HepG2 (cell line): ENCODE data around the gene ATG4B. TPM values are rescaled to one million over a fixed set of nuclear protein-coding genes. Genes with fewer than 3 reads are reported as not detected.
A peak's percentile ranks its signal among the peaks of the same experiment; 100 is the strongest.

Source experiments
- ADNP ChIP-seq: sonication (generic); formaldehyde crosslinking; IDR thresholded peaks from 2 replicates; pipeline ENCODE4 v1.4.0; 2020; ENCODE audit warnings: missing genetic modification reagents
- BATF2 ChIP-seq: sonication (generic); formaldehyde crosslinking; IDR thresholded peaks from 2 replicates; pipeline ENCODE4 v1.8.0; 2022; ENCODE audit warnings: mild to moderate bottlenecking, missing genetic modification reagents, moderate library complexity
- CSRNP2 ChIP-seq: sonication (generic); formaldehyde crosslinking; conservative IDR thresholded peaks from 2 replicates; pipeline ENCODE4 v1.8.0; 2022; ENCODE audit warnings: low read depth, missing genetic modification reagents
- EED ChIP-seq: sonication (generic); formaldehyde crosslinking; IDR thresholded peaks from 2 replicates; pipeline ENCODE4 v1.5.0; 2020; ENCODE audit warnings: mild to moderate bottlenecking, missing genetic modification reagents
- HOXA3 ChIP-seq: sonication (generic); formaldehyde crosslinking; IDR thresholded peaks from 2 replicates; pipeline ENCODE4 v1.5.0; 2020; ENCODE audit warnings: missing genetic modification reagents
- JARID2 ChIP-seq: sonication (generic); formaldehyde crosslinking; IDR thresholded peaks from 2 replicates; pipeline ENCODE4 v1.8.1; 2023; ENCODE audit warnings: missing genetic modification reagents, inconsistent platforms; ENCODE audit not compliant: insufficient replicate concordance
- MEF2D ChIP-seq: sonication (generic); formaldehyde crosslinking; IDR thresholded peaks from 2 replicates; pipeline ENCODE4 v1.5.1; 2020; ENCODE audit warnings: mild to moderate bottlenecking, missing genetic modification reagents
- MXD3 ChIP-seq: IDR thresholded peaks from 2 replicates; pipeline ENCODE4 v1.6.1; 2016; ENCODE audit warnings: mild to moderate bottlenecking, missing biosample characterization, missing genetic modification reagents
- PLSCR1 ChIP-seq: sonication (generic); formaldehyde crosslinking; IDR thresholded peaks from 2 replicates; pipeline ENCODE4 v1.5.0; 2020; ENCODE audit warnings: missing genetic modification reagents, mild to moderate bottlenecking, borderline replicate concordance
- RELA ChIP-seq: sonication (generic); formaldehyde crosslinking; IDR thresholded peaks from 2 replicates; pipeline ENCODE4 v1.4.0; 2020; ENCODE audit warnings: missing genetic modification reagents
- TCF7L2 ChIP-seq: IDR thresholded peaks from 2 replicates; pipeline ENCODE4 v1.6.1; 2011; ENCODE audit warnings: mild to moderate bottlenecking, low read depth, low read length, moderate library complexity
- UBTF ChIP-seq: sonication (generic); formaldehyde crosslinking; IDR thresholded peaks from 2 replicates; pipeline ENCODE4 v1.4.0; 2020; ENCODE audit warnings: mild to moderate bottlenecking, missing genetic modification reagents
- ZBTB2 ChIP-seq: sonication (generic); formaldehyde crosslinking; IDR thresholded peaks from 2 replicates; pipeline ENCODE4 v1.8.0; 2022; ENCODE audit warnings: low read depth, missing genetic modification reagents
- ZIK1 ChIP-seq: sonication (generic); formaldehyde crosslinking; IDR thresholded peaks from 2 replicates; pipeline ENCODE4 v1.5.0; 2020; ENCODE audit warnings: mild to moderate bottlenecking, low read depth, missing genetic modification reagents, borderline replicate concordance
- ZMYM3 ChIP-seq: sonication (generic); formaldehyde crosslinking; IDR thresholded peaks from 2 replicates; pipeline ENCODE4 v1.5.1; 2020; ENCODE audit warnings: mild to moderate bottlenecking, missing genetic modification reagents
- ZNF180 ChIP-seq: sonication (generic); formaldehyde crosslinking; IDR thresholded peaks from 2 replicates; pipeline ENCODE4 v1.4.0; 2020; ENCODE audit warnings: low read depth, missing genetic modification reagents, borderline replicate concordance
- ZNF282 ChIP-seq: fragments of 450-650 bp; IDR thresholded peaks from 2 replicates; pipeline ENCODE4 v1.6.1; 2018; ENCODE audit not compliant: partially characterized antibody
- ZNF33A ChIP-seq: sonication (generic); formaldehyde crosslinking; IDR thresholded peaks from 2 replicates; pipeline ENCODE4 v1.5.1; 2020; ENCODE audit warnings: missing genetic modification reagents, mild to moderate bottlenecking, moderate library complexity, borderline replicate concordance
- ZNF549 ChIP-seq: sonication (generic); formaldehyde crosslinking; IDR thresholded peaks from 2 replicates; pipeline ENCODE4 v1.5.0; 2020; ENCODE audit warnings: missing genetic modification reagents
- ZNF598 ChIP-seq: sonication (generic); formaldehyde crosslinking; IDR thresholded peaks from 2 replicates; pipeline ENCODE4 v1.5.1; 2020; ENCODE audit warnings: mild to moderate bottlenecking, missing genetic modification reagents, borderline replicate concordance
- ZSCAN29 ChIP-seq: sonication (generic); formaldehyde crosslinking; conservative IDR thresholded peaks from 2 replicates; pipeline ENCODE4 v1.4.0; 2020; ENCODE audit warnings: mild to moderate bottlenecking, missing genetic modification reagents
- polyA plus RNA-seq, 8 experiments: library from polyadenylated mRNA; depleted of rRNA in 3 of 8; stranded (reverse) in 7 of 8; unstranded in 1 of 8; fragments of >200 nt; fragmentation: Illumina TruSeq in 4 of 8; extraction: Trizol in 4 of 8; gene quantifications; 2 replicates each; pipeline versions ENCODE4 v1.2.1 to v1.2.3, GENCODE V29; 2011 to 2016; ENCODE audit warnings: low read depth in 4 of 8, missing spikeins in 1 of 8, mixed read lengths in 1 of 8; ENCODE audit not compliant: insufficient read depth in 1 of 8
- total RNA-seq, 5 experiments: library from RNA; depleted of rRNA; stranded (reverse); fragments of >200 nt; fragmentation: Illumina TruSeq; extraction: Trizol; gene quantifications; 2 replicates each; pipeline ENCODE4 v1.2.3, GENCODE V29; 2016; ENCODE audit warnings: low read depth in 1 of 5

The ATG4B gene
- total and polyA plus RNA-seq, 2 of the 13 experiments (the other 11 are each of a cell fraction or from before 2014, with no cell fraction given), result 95.5 to 239 TPM

- TF ChIP-seq ZBTB2 (CRISPR knock-in tag) (peak; percentile 58; the same call in 1 of the 2 replicates), EED (peak; percentile 94; the same call in 1 of the 2 replicates), ZNF33A (CRISPR knock-in tag) (no peak), ZSCAN29 (0 out of 2 replicates have a peak, but pooled peaks have one; percentile 68), ZIK1 (CRISPR knock-in tag) (peak; percentile 88), BATF2 (CRISPR knock-in tag) (no peak; the same call in 1 of the 2 replicates), RELA (CRISPR knock-in tag) (no peak), ZNF598 (CRISPR knock-in tag) (no peak), CSRNP2 (CRISPR knock-in tag) (no peak), MXD3 (CRISPR knock-in tag) (peak; percentile 93), ZNF282 (no peak), ADNP (CRISPR knock-in tag) (0 out of 2 replicates have a peak, but pooled peaks have one; percentile 19), UBTF (CRISPR knock-in tag) (peak; percentile 97), ZMYM3 (CRISPR knock-in tag) (no peak), JARID2 (no peak), ZNF180 (no peak), MEF2D (CRISPR knock-in tag) (no peak), ZNF549 (no peak), TCF7L2 (no peak), PLSCR1 (CRISPR knock-in tag) (no peak), HOXA3 (CRISPR knock-in tag) (peak; percentile 91)
These were observed 27.4 kb upstream of the ATG4B start (continued) for GRCh38 chr2:241609859-241610793.
